Choroid plexus epithelial cell (primary cell): ENCODE results near the gene OR52W1.
A peak's percentile ranks its signal among the peaks of the same experiment; 100 is the strongest.

Experiments used
- DNase-seq: peaks from one replicate; pipeline ENCODE4 v3.0.0-alpha.2; 2010; ENCODE audit warnings: low read depth
- H3K4me3 ChIP-seq: 2 replicates; pipeline ENCODE4 v1.5.1; 2011; ENCODE audit warnings: low read depth, mild to moderate bottlenecking, control low read depth, low read length, moderate library complexity
- CTCF ChIP-seq: conservative IDR thresholded peaks from 2 replicates; pipeline ENCODE4 v1.5.1; 2011; ENCODE audit warnings: low read depth, mild to moderate bottlenecking, control low read depth, inconsistent platforms, low read length, moderate library complexity

Gene OR52W1

GRCh38 chr11:6194065-6194581 is 4.9 kb upstream of the OR52W1 start:
- H3K4me3 ChIP-seq = no peak overlapping the region
- no peak for DNase-seq
- no peak for TF ChIP-seq CTCF

- no peak for TF ChIP-seq CTCF
- DNase-seq = no peak
- no peak overlapping the region for H3K4me3 ChIP-seq
These were observed 2.6 kb upstream of the OR52W1 start for GRCh38 chr11:6196396-6196795.

- H3K4me3 ChIP-seq = no peak overlapping the region
- no peak for TF ChIP-seq CTCF
- no peak for DNase-seq
These were observed 1.4 kb upstream of the OR52W1 start for GRCh38 chr11:6197466-6198200.

- no peak overlapping the region for H3K4me3 ChIP-seq
- TF ChIP-seq CTCF = no peak
- peak; percentile 34 for DNase-seq
These were observed 2.0 kb downstream of the OR52W1 start for GRCh38 chr11:6200975-6201374.

- no peak for TF ChIP-seq CTCF
- DNase-seq = peak; percentile 15
- H3K4me3 ChIP-seq = no peak overlapping the region
These were observed 2.5 kb downstream of the OR52W1 start for GRCh38 chr11:6201481-6201880.

- no peak for DNase-seq
- no peak overlapping the region for H3K4me3 ChIP-seq
- TF ChIP-seq CTCF = no peak
These were observed 3.0 kb downstream of the OR52W1 start for GRCh38 chr11:6202041-6202440.

GRCh38 chr11:6203327-6203726 is 4.3 kb downstream of the OR52W1 start:
- no peak for DNase-seq
- no peak overlapping the region for H3K4me3 ChIP-seq
- no peak for TF ChIP-seq CTCF
